ENCODE measurements around the gene EML6. TPM values are rescaled to one million over a fixed set of nuclear protein-coding genes. Genes with fewer than 3 reads are reported as not detected.
A peak's percentile ranks its signal among the peaks of the same experiment; 100 is the strongest.

The EML6 gene
- total and polyA plus RNA-seq, 2 of the 13 experiments (the other 11 are each of a cell fraction or from before 2014, with no cell fraction given) = 17.2 to 32.4 TPM

GRCh38 chr2:54815148-54815539 lies 91.7 kb downstream of the EML6 start:
- intact Hi-C loops (cut with micrococcal nuclease; ENCODE audit: unreplicated experiment) (no loop called here), in situ Hi-C loops (cut with HindIII; ENCODE audit: extremely low pct_ligation_motif_present, low pct_unique_long_range_greater_than_20kb) (no loop called here)
- no peak overlapping the region for H3K4me2 ChIP-seq (ENCODE audit: low read depth, low read length)
- no peaks in the 10 kb centered on the region for H3K9me3 ChIP-seq (ENCODE audit: low read length)
- no peaks in the 10 kb centered on the region for H4K20me1 ChIP-seq (ENCODE audit: insufficient read depth, low read length)
- no peak overlapping the region for H2AFZ ChIP-seq (ENCODE audit: low read length)
- DNase-seq (ENCODE audit: low spot score) (no peak), ATAC-seq (no peak), FAIRE-seq (peak; percentile 12)
- H3K4me3 ChIP-seq (replicated peaks in 1 of 3; ENCODE audit: insufficient read depth in 1 of 3, low read depth in 2 of 3, low read length in 3 of 3) = no peak overlapping the region
- no peaks in the 10 kb centered on the region for H3K4me1 ChIP-seq (ENCODE audit: insufficient read depth, low read length)
- no peak overlapping the region for H3K27ac ChIP-seq (ENCODE audit: extremely low read length, insufficient read depth, low read length)
- no peaks in the 10 kb centered on the region for H3K79me2 ChIP-seq (ENCODE audit: insufficient read depth, low read length)
- BruUV-seq (replicated peaks) = no TSS peak
- TF ChIP-seq SMARCE1 (IDR thresholded peaks at IDR 0.05; ENCODE audit: borderline replicate concordance) = no peak
- TF ChIP-seq NCOA5 (CRISPR knock-in tag; IDR thresholded peaks at IDR 0.05) = no peak
- no peak for TF ChIP-seq ZNF20 (CRISPR knock-in tag; IDR thresholded peaks at IDR 0.05)
- no peak for TF ChIP-seq KLF13 (CRISPR knock-in tag; IDR thresholded peaks at IDR 0.05)
- TF ChIP-seq ZNF564 (CRISPR knock-in tag; IDR thresholded peaks at IDR 0.05) = no peak
- no peak for TF ChIP-seq ZNF264 (CRISPR knock-in tag; IDR thresholded peaks at IDR 0.05)
- no peak for TF ChIP-seq ARID3A (IDR thresholded peaks at IDR 0.05; ENCODE audit: low read depth, low read length)
- TF ChIP-seq THAP7 (CRISPR knock-in tag; IDR thresholded peaks at IDR 0.05) = no peak
- no peak for TF ChIP-seq SRSF9 (IDR thresholded peaks at IDR 0.05; ENCODE audit: borderline replicate concordance, insufficient read depth, low read depth, low read length, poor library complexity, severe bottlenecking)
- ChIA-PET POLR2A (no interaction called here), CTCF (ENCODE audit: low intra/inter-chr PET ratio, low total read pairs) (no interaction called here)
- H3K36me3 ChIP-seq (replicated peaks in 1 of 2; ENCODE audit: control insufficient read depth in 1 of 2, insufficient read depth in 2 of 2, low read length in 2 of 2) = no peaks in the 10 kb centered on the region
- no peaks in the 10 kb centered on the region for H3K27me3 ChIP-seq (ENCODE audit: control insufficient read depth in 1 of 2, insufficient read depth in 2 of 2, low read length in 2 of 2)
- 96% methylated on average over 1 of the region's 1 CpG for WGBS (ENCODE audit: low lambda C conversion rate)
- H3K9ac ChIP-seq (ENCODE audit: insufficient read depth, low read depth, low read length) = no peak overlapping the region
